ENCODE measurements around the gene NTRK3. TPM values are rescaled to one million over a fixed set of nuclear protein-coding genes. Genes with fewer than 3 reads are reported as not detected.

The NTRK3 gene
- total and polyA plus RNA-seq, 2 donors (not counting 3 experiments of a cell fraction or from before 2014, with no cell fraction given): not detected

DNA sequence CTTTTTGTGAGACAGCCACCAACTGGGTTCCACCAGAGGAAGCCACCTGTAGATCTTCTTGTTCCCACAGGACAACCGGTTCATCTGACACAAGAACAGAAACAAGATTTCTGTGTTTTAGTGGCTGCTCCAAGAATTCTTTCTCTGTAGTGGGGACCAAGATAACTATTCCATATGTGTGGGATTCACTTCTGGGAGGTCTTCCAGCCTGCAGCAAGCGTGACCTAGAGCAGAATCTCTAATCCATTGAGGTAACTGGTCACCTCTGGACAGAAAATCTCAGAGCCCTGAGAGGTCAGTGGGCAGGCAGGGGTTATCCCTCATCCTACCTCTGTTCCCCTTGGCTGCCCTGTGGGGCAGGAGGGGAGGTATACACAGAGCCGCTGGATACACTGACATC, 311.3 kb downstream of the NTRK3 start:
- Histone ChIP-seq H3K4me3 (replicated peaks in 1 of 3; ENCODE audit: insufficient read depth in 1 of 3, low read depth in 1 of 3, low read length in 3 of 3) (no peak overlapping the region), H3K27ac (ENCODE audit: insufficient read depth, low read depth, low read length) (no peak overlapping the region), H3K79me2 (ENCODE audit: control insufficient read depth, insufficient read depth, low read length) (no peaks in the 10 kb centered on the region), H3K27me3 (ENCODE audit: control insufficient read depth in 2 of 2, insufficient read depth in 2 of 2, low read length in 2 of 2) (no peaks in the 10 kb centered on the region), H3K36me3 (ENCODE audit: control insufficient read depth in 2 of 2, extremely low read depth in 1 of 2, insufficient read depth in 2 of 2, low read length in 2 of 2) (no peaks in the 10 kb centered on the region), H3K4me1 (ENCODE audit: control insufficient read depth, extremely low read depth, insufficient read depth, low read length) (no peaks in the 10 kb centered on the region), H3K9me1 (replicated peaks; ENCODE audit: control insufficient read depth, extremely low read depth, insufficient read depth, low read length) (no peaks in the 10 kb centered on the region), H4K20me1 (replicated peaks; ENCODE audit: control insufficient read depth, extremely low read depth, insufficient read depth, low read length) (no peaks in the 10 kb centered on the region), H3K4me2 (ENCODE audit: insufficient read depth, low read length) (no peak overlapping the region), H2AFZ (ENCODE audit: low read depth, low read length) (no peak overlapping the region), H3K9ac (replicated peaks; ENCODE audit: extremely low read depth, insufficient read depth, low read length) (no peak overlapping the region), H3K9me3 (replicated peaks; ENCODE audit: control insufficient read depth, insufficient read depth, low read length) (peaks cover 3% of the 10 kb centered on the region)
- dilution Hi-C loops (cut with MboI; ENCODE audit: extremely low pct_ligation_motif_present, low sequenced_read_pairs) (no loop called here), intact Hi-C loops (cut with micrococcal nuclease) (no loop called here)
- no peak for FAIRE-seq
- no TSS peak for BruUV-seq (replicated peaks)
- POLR2A ChIA-PET: no interaction called here
- no peak for DNase-seq (ENCODE audit: low read depth, low spot score)
- CTCF ChIA-PET: no interaction called here
- TF ChIP-seq POLR2AphosphoS5 (IDR thresholded peaks at IDR 0.05; ENCODE audit: insufficient read depth, low read depth, low read length) (no peak), JUN (IDR thresholded peaks at IDR 0.05; ENCODE audit: borderline replicate concordance, insufficient read depth, insufficient read length, low read depth) (no peak)

DNA sequence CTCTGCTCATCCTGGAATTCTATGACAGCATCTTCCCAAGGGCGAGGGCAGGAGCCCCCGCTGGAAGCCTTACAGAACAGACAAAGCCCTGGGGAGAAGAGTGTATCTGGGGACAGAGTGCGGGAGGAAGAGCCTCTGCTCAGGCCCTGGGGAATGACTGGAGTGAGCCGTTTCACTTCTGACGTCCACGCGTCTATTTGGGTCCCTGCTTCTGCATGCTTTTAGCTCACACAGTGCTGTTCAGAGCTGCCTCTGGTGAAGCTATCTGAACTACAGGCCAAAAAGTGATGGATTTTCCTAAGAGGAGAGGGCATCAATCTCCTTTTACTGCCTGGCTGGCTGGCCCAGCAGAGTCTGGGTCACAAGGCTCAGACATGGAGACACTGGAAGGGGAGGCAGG, 311.8 kb downstream of the NTRK3 start:
- CTCF ChIA-PET: no interaction called here
- H3K4me1 ChIP-seq (ENCODE audit: control insufficient read depth, extremely low read depth, insufficient read depth, low read length): no peaks in the 10 kb centered on the region
- H3K36me3 ChIP-seq (ENCODE audit: control insufficient read depth in 2 of 2, extremely low read depth in 1 of 2, insufficient read depth in 2 of 2, low read length in 2 of 2): no peaks in the 10 kb centered on the region
- intact Hi-C loops (cut with micrococcal nuclease) (no loop called here), dilution Hi-C loops (cut with MboI; ENCODE audit: extremely low pct_ligation_motif_present, low sequenced_read_pairs) (no loop called here)
- no peak for FAIRE-seq
- H3K4me3 ChIP-seq (replicated peaks in 1 of 3; ENCODE audit: insufficient read depth in 1 of 3, low read depth in 1 of 3, low read length in 3 of 3): no peak overlapping the region
- H3K9me1 ChIP-seq (replicated peaks; ENCODE audit: control insufficient read depth, extremely low read depth, insufficient read depth, low read length): no peaks in the 10 kb centered on the region
- H3K4me2 ChIP-seq (ENCODE audit: insufficient read depth, low read length): no peak overlapping the region
- H3K9ac ChIP-seq (replicated peaks; ENCODE audit: extremely low read depth, insufficient read depth, low read length): no peak overlapping the region
- no peaks in the 10 kb centered on the region for H4K20me1 ChIP-seq (replicated peaks; ENCODE audit: control insufficient read depth, extremely low read depth, insufficient read depth, low read length)
- POLR2A ChIA-PET: no interaction called here
- no peak overlapping the region for H3K27ac ChIP-seq (ENCODE audit: insufficient read depth, low read depth, low read length)
- BruUV-seq (replicated peaks): no TSS peak
- H3K79me2 ChIP-seq (ENCODE audit: control insufficient read depth, insufficient read depth, low read length): no peaks in the 10 kb centered on the region
- TF ChIP-seq EZH2 (IDR thresholded peaks at IDR 0.05; ENCODE audit: borderline replicate concordance, low read depth, low read length, severe bottlenecking) (no peak), FOS (IDR thresholded peaks at IDR 0.05; ENCODE audit: borderline replicate concordance, insufficient read depth, low read length) (no peak), POLR2AphosphoS5 (IDR thresholded peaks at IDR 0.05; ENCODE audit: insufficient read depth, low read depth, low read length) (no peak), POLR2A (IDR thresholded peaks at IDR 0.05; ENCODE audit: low read depth, low read length) (no peak), MYC (IDR thresholded peaks at IDR 0.05; ENCODE audit: low read depth, low read length) (no peak), JUN (IDR thresholded peaks at IDR 0.05; ENCODE audit: borderline replicate concordance, insufficient read depth, insufficient read length, low read depth) (no peak), GATA2 (IDR thresholded peaks at IDR 0.05; ENCODE audit: insufficient read depth, insufficient read length, low read depth, low read length) (no peak)
- TF ChIP-seq, protein P1, sequence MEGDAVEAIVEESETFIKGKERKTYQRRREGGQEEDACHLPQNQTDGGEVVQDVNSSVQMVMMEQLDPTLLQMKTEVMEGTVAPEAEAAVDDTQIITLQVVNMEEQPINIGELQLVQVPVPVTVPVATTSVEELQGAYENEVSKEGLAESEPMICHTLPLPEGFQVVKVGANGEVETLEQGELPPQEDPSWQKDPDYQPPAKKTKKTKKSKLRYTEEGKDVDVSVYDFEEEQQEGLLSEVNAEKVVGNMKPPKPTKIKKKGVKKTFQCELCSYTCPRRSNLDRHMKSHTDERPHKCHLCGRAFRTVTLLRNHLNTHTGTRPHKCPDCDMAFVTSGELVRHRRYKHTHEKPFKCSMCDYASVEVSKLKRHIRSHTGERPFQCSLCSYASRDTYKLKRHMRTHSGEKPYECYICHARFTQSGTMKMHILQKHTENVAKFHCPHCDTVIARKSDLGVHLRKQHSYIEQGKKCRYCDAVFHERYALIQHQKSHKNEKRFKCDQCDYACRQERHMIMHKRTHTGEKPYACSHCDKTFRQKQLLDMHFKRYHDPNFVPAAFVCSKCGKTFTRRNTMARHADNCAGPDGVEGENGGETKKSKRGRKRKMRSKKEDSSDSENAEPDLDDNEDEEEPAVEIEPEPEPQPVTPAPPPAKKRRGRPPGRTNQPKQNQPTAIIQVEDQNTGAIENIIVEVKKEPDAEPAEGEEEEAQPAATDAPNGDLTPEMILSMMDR (IDR thresholded peaks at IDR 0.05; ENCODE audit: extremely low read depth in 1 of 2, insufficient read depth in 1 of 2, low read depth in 1 of 2, low read length in 2 of 2): no peak
- TF ChIP-seq, protein P2, sequence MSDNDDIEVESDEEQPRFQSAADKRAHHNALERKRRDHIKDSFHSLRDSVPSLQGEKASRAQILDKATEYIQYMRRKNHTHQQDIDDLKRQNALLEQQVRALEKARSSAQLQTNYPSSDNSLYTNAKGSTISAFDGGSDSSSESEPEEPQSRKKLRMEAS (IDR thresholded peaks at IDR 0.05; ENCODE audit: insufficient read depth, insufficient read length): no peak
- H3K9me3 ChIP-seq (replicated peaks; ENCODE audit: control insufficient read depth, insufficient read depth, low read length): peaks cover 3% of the 10 kb centered on the region
- no peak for DNase-seq (ENCODE audit: low read depth, low spot score)
- no peak overlapping the region for H2AFZ ChIP-seq (ENCODE audit: low read depth, low read length)
- no peaks in the 10 kb centered on the region for H3K27me3 ChIP-seq (ENCODE audit: control insufficient read depth in 2 of 2, insufficient read depth in 2 of 2, low read length in 2 of 2)

All from endothelial cell of umbilical vein (primary cell).